GM18520 (cell line): ENCODE results near the gene TECPR2.

ENCODE experiments used
- ATAC-seq: cut with Tn5 transposase; IDR thresholded peaks from one replicate; pipeline ENCODE4 v1.9.1; 2021; ENCODE audit not compliant: unreplicated experiment

Gene TECPR2

GRCh38 chr14:102371361-102371760, 8.6 kb downstream of the TECPR2 start:
- no peak for ATAC-seq

GRCh38 chr14:102373110-102373509, 10.4 kb downstream of the TECPR2 start:
- ATAC-seq: no peak

GRCh38 chr14:102374264-102374663, 11.5 kb downstream of the TECPR2 start:
- ATAC-seq: no peak

GRCh38 chr14:102375119-102375518, 12.4 kb downstream of the TECPR2 start:
- no peak for ATAC-seq

GRCh38 chr14:102377696-102378095, 15.0 kb downstream of the TECPR2 start:
- no peak for ATAC-seq

DNA sequence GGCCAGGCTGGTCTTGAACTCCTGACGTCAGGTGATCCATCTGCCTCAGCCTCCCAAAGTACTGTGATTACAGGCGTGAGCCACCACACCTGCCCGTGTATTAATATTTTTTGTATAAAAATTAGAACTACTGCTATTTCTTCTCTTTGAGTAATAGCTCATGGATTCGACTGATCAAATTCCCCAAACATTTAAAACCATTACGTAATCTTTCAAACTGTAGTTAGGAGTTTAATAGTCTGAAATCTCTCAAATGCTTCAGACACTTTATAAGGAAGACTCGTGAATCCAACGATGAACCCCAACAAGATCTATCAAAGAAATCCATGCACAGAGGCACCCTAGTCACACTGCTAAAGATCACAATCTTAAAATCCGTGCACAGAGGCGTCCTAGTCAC, 16.1 kb downstream of the TECPR2 start:
- no peak for ATAC-seq

DNA sequence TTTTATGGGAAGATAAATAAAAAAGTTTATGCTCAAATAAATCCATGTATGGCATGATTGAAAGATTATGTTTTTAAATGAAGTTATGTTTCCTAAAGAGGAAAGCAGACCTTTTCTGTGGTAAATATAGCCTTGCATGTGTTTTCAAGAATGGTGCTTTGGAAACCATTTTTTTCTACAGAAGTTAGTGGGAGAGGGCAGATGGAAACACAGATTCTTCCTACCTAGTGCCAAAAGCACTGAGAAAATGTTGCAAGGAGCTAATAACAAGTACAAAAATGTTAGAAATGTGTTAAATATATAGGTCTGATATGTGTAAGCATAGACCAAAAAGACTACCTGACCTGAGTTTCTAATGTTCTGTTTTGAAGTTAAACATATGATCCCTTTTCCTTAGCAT, 24.3 kb downstream of the TECPR2 start:
- no peak for ATAC-seq

- ATAC-seq: no peak
Observed at GRCh38 chr14:102389246-102389645, 26.5 kb downstream of the TECPR2 start.

DNA sequence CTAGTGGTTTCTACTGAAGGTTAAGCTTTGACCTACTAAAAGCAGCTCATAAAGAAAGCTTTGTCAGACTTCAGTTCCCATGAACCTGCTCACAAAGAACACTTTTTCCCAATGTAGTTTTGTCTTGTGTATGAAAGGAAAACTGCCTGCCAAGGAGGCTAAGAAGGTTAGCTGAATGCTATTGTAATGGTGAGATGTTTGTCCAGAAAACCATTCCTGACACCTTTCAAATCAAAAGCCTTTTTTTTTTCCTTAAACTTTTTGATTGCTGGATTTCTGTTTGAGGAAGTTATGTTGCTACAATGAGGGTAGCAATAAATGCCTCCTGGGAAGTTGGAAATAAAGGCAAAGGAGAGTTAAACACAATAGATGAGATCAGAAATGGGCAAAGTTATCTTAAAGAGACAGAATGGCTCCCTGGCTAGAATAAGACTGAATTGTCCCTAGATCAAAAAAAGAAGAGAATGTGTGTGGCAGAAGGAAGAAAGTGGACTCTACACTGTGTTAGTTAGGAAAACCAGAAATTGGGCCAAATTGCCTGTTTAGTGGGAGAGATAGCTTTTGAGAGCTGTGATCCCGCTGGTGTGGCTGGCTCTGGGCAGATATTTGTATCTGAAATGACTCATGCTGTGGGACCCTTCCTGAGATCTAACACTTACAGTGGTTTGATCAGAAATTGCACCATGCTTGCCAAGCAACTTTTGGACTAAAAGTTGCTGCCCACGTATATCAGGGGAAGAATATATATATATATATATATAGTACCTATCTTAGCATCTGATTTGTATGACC, 27.5 kb downstream of the TECPR2 start:
- ATAC-seq: no peak

GRCh38 chr14:102392506-102392905, 29.8 kb downstream of the TECPR2 start:
- no peak for ATAC-seq

DNA sequence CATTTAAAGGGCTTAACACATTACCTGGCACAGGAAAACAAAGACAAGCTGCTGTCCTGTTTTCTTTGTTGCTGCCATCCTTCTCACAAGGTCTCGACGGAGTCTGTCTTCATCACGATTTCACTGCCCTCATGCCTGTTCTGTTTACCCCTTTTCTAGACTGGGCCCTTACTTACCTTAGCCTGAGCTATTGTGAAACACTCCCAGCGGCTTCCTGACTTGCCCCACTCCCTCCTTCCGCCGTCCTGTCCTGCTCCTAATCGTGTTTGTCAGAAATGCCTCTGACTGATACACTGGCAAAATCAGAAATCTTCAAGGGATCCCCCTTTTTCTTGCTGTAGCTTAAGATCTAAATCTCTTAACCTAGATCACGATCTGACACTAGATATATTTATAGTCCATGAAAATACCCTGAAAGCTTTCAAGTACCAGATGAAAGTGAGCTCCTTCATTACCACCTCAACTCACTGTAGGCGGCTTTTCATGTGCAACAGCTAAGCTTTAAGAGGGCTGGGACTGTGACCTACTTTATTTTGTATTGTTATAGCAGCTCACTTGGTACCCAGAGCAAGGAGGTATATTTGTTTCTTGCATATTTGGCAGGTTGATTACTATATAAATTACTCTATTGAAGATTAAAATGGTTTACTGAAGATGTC, 32.1 kb downstream of the TECPR2 start:
- no peak for ATAC-seq

DNA sequence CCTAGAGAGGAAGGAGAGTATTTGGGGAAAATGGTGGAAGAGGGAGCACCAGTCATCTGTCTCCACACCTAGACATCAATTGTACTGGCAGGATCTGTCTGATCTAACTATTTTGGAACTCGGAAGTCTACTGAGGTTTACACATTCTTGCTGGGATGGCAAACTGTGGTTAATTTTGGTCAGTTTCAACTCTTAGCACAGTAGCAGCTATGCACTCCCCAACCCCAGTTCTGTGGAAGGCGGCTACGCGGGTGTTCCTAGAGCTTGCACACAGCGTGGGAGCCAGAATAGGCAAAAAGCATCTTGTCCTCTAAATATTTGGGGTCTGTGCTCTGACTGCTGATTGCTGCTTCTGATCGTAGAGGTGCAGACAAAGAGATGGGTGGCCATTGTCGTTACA, 33.8 kb downstream of the TECPR2 start:
- ATAC-seq: no peak

- no peak for ATAC-seq
Observed at GRCh38 chr14:102403028-102403427, 40.3 kb downstream of the TECPR2 start.

GRCh38 chr14:102407258-102407657, 44.5 kb downstream of the TECPR2 start:
- ATAC-seq: no peak

- no peak for ATAC-seq
Observed at GRCh38 chr14:102408724-102409123, 46.0 kb downstream of the TECPR2 start.

DNA sequence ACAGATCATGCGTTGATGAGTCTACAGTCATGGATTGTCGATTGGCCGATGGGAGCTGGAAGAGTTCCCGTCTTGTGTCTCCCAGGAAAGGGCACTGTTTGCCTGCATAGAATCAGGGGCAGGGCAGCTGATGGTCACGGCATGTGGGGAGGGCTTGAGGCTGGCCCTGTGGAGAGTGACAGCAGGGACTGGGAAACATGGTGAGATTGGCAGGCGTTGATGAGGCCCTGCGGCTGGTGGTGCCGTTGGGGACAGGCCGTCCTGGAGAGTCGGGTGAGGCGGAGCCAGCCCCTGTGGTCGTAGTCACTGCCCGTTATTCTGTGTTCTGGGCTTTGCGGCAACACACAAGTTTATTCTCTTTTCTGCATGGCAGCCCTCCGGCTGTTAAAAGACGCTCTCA, 52.9 kb downstream of the TECPR2 start:
- no peak for ATAC-seq

GRCh38 chr14:102417001-102417431, 54.3 kb downstream of the TECPR2 start:
- ATAC-seq: no peak

DNA sequence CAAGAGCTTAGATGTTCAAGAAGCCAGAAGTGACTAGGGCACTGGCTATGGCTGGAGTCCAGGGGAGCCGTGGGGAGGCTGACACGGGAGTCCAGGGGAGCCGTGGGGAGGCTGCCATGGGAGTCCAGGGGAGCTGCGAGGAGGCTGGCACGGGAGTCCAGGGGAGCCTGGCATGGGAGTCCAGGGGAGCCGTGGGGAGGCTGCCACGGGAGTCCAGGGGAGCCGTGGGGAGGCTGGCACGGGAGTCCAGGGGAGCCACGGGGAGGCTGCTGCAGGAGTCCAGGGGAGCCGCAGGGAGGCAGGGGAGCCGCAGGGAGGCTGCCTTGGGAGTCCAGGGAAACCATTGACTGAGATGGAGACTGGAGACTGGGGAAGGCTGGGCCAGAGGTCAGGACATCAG, 54.9 kb downstream of the TECPR2 start:
- no peak for ATAC-seq

- ATAC-seq: no peak
Observed at GRCh38 chr14:102418169-102418852, 55.6 kb downstream of the TECPR2 start.

GRCh38 chr14:102418853-102419240, 56.1 kb downstream of the TECPR2 start:
- no peak for ATAC-seq

GRCh38 chr14:102419276-102419675, 56.5 kb downstream of the TECPR2 start:
- no peak for ATAC-seq

- no peak for ATAC-seq
Observed at GRCh38 chr14:102419716-102420115, 57.0 kb downstream of the TECPR2 start.
